ENCODE results near the gene EXTL2.

GRCh38 chr1:100893718-100894117 is 924 bp downstream of the EXTL2 start:
- TF ChIP-seq CTCF (conservative IDR thresholded peaks at IDR 0.05; ENCODE audit: low read depth in 2 of 2) (no peak), EZH2 (IDR thresholded peaks at IDR 0.05; ENCODE audit: low read depth, unreplicated experiment) (no peak), REST (IDR thresholded peaks at IDR 0.05; ENCODE audit: unreplicated experiment) (no peak), POLR2AphosphoS5 (IDR thresholded peaks at IDR 0.05; ENCODE audit: low read depth) (no peak), CREB1 (CRISPR knock-in tag; IDR thresholded peaks at IDR 0.05; ENCODE audit: low read depth) (no peak), EZH2phosphoT487 (IDR thresholded peaks at IDR 0.05; ENCODE audit: unreplicated experiment) (no peak), JUNB (IDR thresholded peaks at IDR 0.05; ENCODE audit: unreplicated experiment) (no peak), STAT1 (IDR thresholded peaks at IDR 0.05; ENCODE audit: unreplicated experiment) (no peak), ETS1 (IDR thresholded peaks at IDR 0.05) (no peak), ZNF331 (CRISPR knock-in tag; IDR thresholded peaks at IDR 0.05; ENCODE audit: low read depth) (no peak)
